HepG2 (cell line): Measurements from ENCODE around the gene TAS1R1. TPM values are rescaled to one million over a fixed set of nuclear protein-coding genes. Genes with fewer than 3 reads are reported as not detected.
A peak's percentile ranks its signal among the peaks of the same experiment; 100 is the strongest.

Experiments used
- CBX2 ChIP-seq, 2 experiments: fragments of 200-600 bp in 1 of 2; sonication (generic); formaldehyde crosslinking in 1 of 2; IDR thresholded peaks; 2 replicates each; pipeline versions ENCODE4 v1.7.0 to v1.8.1; 2018 to 2022; ENCODE audit warnings: low read depth in 2 of 2, low read length in 1 of 2, mild to moderate bottlenecking in 1 of 2, missing genetic modification reagents in 1 of 2
- HOXD1 ChIP-seq: sonication (generic); formaldehyde crosslinking; IDR thresholded peaks from 2 replicates; pipeline ENCODE4 v1.5.0; 2020; ENCODE audit warnings: missing genetic modification reagents
- KAT8 ChIP-seq: IDR thresholded peaks from 2 replicates; pipeline ENCODE4 v1.6.1; 2016; ENCODE audit warnings: missing genetic modification reagents, missing compliant biosample characterization
- MAFG ChIP-seq: sonication (generic); formaldehyde crosslinking; IDR thresholded peaks from 2 replicates; pipeline ENCODE4 v1.5.1; 2020; ENCODE audit warnings: mild to moderate bottlenecking, missing genetic modification reagents
- MAZ ChIP-seq, 2 experiments: sonication (generic) in 1 of 2; formaldehyde crosslinking in 1 of 2; IDR thresholded peaks; 2 replicates each; pipeline versions ENCODE4 v1.5.0 to v1.6.1; 2012 to 2020; ENCODE audit warnings: low read depth in 2 of 2, mild to moderate bottlenecking in 2 of 2, borderline replicate concordance in 1 of 2, improper control_type of control experiment in 1 of 2, low read length in 1 of 2, missing genetic modification reagents in 1 of 2, moderate library complexity in 1 of 2
- PHF21A ChIP-seq: sonication (generic); formaldehyde crosslinking; IDR thresholded peaks from 2 replicates; pipeline ENCODE4 v1.5.0; 2020; ENCODE audit warnings: mild to moderate bottlenecking, missing genetic modification reagents
- PHF8 ChIP-seq: sonication (generic); formaldehyde crosslinking; IDR thresholded peaks from 2 replicates; pipeline ENCODE4 v1.5.0; 2020; ENCODE audit warnings: missing genetic modification reagents
- TCF7L2 ChIP-seq: IDR thresholded peaks from 2 replicates; pipeline ENCODE4 v1.6.1; 2011; ENCODE audit warnings: mild to moderate bottlenecking, low read depth, low read length, moderate library complexity
- ZNF446 ChIP-seq: sonication (generic); formaldehyde crosslinking; IDR thresholded peaks from 2 replicates; pipeline ENCODE4 v1.5.0; 2020; ENCODE audit warnings: mild to moderate bottlenecking, missing genetic modification reagents
- ZNF563 ChIP-seq: sonication (generic); formaldehyde crosslinking; IDR thresholded peaks from 2 replicates; pipeline ENCODE4 v1.8.0; 2022; ENCODE audit warnings: mild to moderate bottlenecking, moderate library complexity, missing genetic modification reagents
- ZNF639 ChIP-seq: conservative IDR thresholded peaks from 2 replicates; pipeline ENCODE4 v1.6.1; 2018; ENCODE audit warnings: missing genetic modification reagents
- polyA plus RNA-seq, 8 experiments: library from polyadenylated mRNA; depleted of rRNA in 3 of 8; stranded (reverse) in 7 of 8; unstranded in 1 of 8; fragments of >200 nt; fragmentation: Illumina TruSeq in 4 of 8; extraction: Trizol in 4 of 8; gene quantifications; 2 replicates each; pipeline versions ENCODE4 v1.2.1 to v1.2.3, GENCODE V29; 2011 to 2016; ENCODE audit warnings: low read depth in 4 of 8, missing spikeins in 1 of 8, mixed read lengths in 1 of 8; ENCODE audit not compliant: insufficient read depth in 1 of 8
- total RNA-seq, 5 experiments: library from RNA; depleted of rRNA; stranded (reverse); fragments of >200 nt; fragmentation: Illumina TruSeq; extraction: Trizol; gene quantifications; 2 replicates each; pipeline ENCODE4 v1.2.3, GENCODE V29; 2016; ENCODE audit warnings: low read depth in 1 of 5
- TF ChIP-seq, protein P1 (sequence below): sonication (generic); formaldehyde crosslinking; IDR thresholded peaks from 2 replicates; pipeline ENCODE4 v1.9.0; 2022; ENCODE audit warnings: low read depth, missing genetic modification reagents
- TF ChIP-seq, protein P2 (sequence below): sonication (generic); formaldehyde crosslinking; IDR thresholded peaks from 2 replicates; pipeline ENCODE4; 2020; ENCODE audit warnings: missing genetic modification reagents, mild to moderate bottlenecking, borderline replicate concordance
- TF ChIP-seq, protein P3 (sequence below): sonication (generic); formaldehyde crosslinking; IDR thresholded peaks from 2 replicates; pipeline ENCODE4 v1.4.0; 2020; ENCODE audit warnings: missing genetic modification reagents, borderline replicate concordance
- TF ChIP-seq, protein P4 (sequence below): sonication (generic); formaldehyde crosslinking; IDR thresholded peaks from 2 replicates; pipeline ENCODE4 v1.4.0; 2020; ENCODE audit warnings: missing genetic modification reagents, borderline replicate concordance

The TAS1R1 gene
- total and polyA plus RNA-seq, 2 of the 13 experiments (the other 11 are each of a cell fraction or from before 2014, with no cell fraction given), result 1.4 to 1.6 TPM

GRCh38 chr1:6624710-6625583 is 69.8 kb downstream of the TAS1R1 start, which contains the start of gene THAP3 (continued):
- TF ChIP-seq, protein P1, sequence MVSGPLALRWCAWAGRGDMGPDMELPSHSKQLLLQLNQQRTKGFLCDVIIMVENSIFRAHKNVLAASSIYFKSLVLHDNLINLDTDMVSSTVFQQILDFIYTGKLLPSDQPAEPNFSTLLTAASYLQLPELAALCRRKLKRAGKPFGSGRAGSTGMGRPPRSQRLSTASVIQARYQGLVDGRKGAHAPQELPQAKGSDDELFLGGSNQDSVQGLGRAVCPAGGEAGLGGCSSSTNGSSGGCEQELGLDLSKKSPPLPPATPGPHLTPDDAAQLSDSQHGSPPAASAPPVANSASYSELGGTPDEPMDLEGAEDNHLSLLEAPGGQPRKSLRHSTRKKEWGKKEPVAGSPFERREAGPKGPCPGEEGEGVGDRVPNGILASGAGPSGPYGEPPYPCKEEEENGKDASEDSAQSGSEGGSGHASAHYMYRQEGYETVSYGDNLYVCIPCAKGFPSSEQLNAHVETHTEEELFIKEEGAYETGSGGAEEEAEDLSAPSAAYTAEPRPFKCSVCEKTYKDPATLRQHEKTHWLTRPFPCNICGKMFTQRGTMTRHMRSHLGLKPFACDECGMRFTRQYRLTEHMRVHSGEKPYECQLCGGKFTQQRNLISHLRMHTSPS (CRISPR knock-in tag), result 0 out of 2 replicates have a peak, but pooled peaks have one; percentile 21
- TF ChIP-seq ZNF446, result peak; percentile 61; the same call in 1 of the 2 replicates
- no peak for TF ChIP-seq CBX2 (IDR thresholded peaks at IDR 0.05; ENCODE audit: low read depth, low read length)
- no peak for TF ChIP-seq CBX2 (CRISPR knock-in tag; IDR thresholded peaks at IDR 0.05; ENCODE audit: low read depth)
- TF ChIP-seq, protein P2, sequence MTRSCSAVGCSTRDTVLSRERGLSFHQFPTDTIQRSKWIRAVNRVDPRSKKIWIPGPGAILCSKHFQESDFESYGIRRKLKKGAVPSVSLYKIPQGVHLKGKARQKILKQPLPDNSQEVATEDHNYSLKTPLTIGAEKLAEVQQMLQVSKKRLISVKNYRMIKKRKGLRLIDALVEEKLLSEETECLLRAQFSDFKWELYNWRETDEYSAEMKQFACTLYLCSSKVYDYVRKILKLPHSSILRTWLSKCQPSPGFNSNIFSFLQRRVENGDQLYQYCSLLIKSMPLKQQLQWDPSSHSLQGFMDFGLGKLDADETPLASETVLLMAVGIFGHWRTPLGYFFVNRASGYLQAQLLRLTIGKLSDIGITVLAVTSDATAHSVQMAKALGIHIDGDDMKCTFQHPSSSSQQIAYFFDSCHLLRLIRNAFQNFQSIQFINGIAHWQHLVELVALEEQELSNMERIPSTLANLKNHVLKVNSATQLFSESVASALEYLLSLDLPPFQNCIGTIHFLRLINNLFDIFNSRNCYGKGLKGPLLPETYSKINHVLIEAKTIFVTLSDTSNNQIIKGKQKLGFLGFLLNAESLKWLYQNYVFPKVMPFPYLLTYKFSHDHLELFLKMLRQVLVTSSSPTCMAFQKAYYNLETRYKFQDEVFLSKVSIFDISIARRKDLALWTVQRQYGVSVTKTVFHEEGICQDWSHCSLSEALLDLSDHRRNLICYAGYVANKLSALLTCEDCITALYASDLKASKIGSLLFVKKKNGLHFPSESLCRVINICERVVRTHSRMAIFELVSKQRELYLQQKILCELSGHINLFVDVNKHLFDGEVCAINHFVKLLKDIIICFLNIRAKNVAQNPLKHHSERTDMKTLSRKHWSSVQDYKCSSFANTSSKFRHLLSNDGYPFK (CRISPR knock-in tag), result no peak; the same call in 1 of the 2 replicates
- TF ChIP-seq, protein P3, sequence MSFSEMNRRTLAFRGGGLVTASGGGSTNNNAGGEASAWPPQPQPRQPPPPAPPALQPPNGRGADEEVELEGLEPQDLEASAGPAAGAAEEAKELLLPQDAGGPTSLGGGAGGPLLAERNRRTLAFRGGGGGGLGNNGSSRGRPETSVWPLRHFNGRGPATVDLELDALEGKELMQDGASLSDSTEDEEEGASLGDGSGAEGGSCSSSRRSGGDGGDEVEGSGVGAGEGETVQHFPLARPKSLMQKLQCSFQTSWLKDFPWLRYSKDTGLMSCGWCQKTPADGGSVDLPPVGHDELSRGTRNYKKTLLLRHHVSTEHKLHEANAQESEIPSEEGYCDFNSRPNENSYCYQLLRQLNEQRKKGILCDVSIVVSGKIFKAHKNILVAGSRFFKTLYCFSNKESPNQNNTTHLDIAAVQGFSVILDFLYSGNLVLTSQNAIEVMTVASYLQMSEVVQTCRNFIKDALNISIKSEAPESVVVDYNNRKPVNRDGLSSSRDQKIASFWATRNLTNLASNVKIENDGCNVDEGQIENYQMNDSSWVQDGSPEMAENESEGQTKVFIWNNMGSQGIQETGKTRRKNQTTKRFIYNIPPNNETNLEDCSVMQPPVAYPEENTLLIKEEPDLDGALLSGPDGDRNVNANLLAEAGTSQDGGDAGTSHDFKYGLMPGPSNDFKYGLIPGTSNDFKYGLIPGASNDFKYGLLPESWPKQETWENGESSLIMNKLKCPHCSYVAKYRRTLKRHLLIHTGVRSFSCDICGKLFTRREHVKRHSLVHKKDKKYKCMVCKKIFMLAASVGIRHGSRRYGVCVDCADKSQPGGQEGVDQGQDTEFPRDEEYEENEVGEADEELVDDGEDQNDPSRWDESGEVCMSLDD (CRISPR knock-in tag), result 0 out of 2 replicates have a peak, but pooled peaks have one; percentile 82
- no peak for TF ChIP-seq TCF7L2
- no peak; the same call in 1 of the 2 replicates for TF ChIP-seq PHF21A
- TF ChIP-seq KAT8 (CRISPR knock-in tag), result 0 out of 2 replicates have a peak, but pooled peaks have one; percentile 35
- no peak for TF ChIP-seq ZNF639 (CRISPR knock-in tag)
- peak; percentile 94 for TF ChIP-seq ZNF563 (CRISPR knock-in tag)
- no peak for TF ChIP-seq HOXD1 (CRISPR knock-in tag)
- TF ChIP-seq, protein P4, sequence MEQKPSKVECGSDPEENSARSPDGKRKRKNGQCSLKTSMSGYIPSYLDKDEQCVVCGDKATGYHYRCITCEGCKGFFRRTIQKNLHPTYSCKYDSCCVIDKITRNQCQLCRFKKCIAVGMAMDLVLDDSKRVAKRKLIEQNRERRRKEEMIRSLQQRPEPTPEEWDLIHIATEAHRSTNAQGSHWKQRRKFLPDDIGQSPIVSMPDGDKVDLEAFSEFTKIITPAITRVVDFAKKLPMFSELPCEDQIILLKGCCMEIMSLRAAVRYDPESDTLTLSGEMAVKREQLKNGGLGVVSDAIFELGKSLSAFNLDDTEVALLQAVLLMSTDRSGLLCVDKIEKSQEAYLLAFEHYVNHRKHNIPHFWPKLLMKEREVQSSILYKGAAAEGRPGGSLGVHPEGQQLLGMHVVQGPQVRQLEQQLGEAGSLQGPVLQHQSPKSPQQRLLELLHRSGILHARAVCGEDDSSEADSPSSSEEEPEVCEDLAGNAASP (CRISPR knock-in tag), result 0 out of 2 replicates have a peak, but pooled peaks have one; percentile 15
- no peak for TF ChIP-seq MAFG (CRISPR knock-in tag)
- TF ChIP-seq PHF8, result peak; percentile 93
- peak; percentile 27; the same call in 1 of the 2 replicates for TF ChIP-seq MAZ (IDR thresholded peaks at IDR 0.05; ENCODE audit: borderline replicate concordance, low read depth, low read length)
- peak; percentile 80 for TF ChIP-seq MAZ (CRISPR knock-in tag; IDR thresholded peaks at IDR 0.05; ENCODE audit: low read depth)
